GM13977 (cell line): ENCODE measurements around the gene RNH1.

Experiments used
- DNase-seq: peaks from one replicate; pipeline ENCODE4 v3.0.0; 2012; ENCODE audit warnings: low spot score
- in situ Hi-C: fragments of 300-500 bp; cut with MboI; formaldehyde crosslinking; loops from one replicate; pipeline ENCODE4 v1.12.0; 2022; ENCODE audit warnings: low sequenced_read_pairs, low pct_unique_long_range_greater_than_20kb, mixed read lengths, inconsistent platforms; ENCODE audit not compliant: unreplicated experiment
- TF ChIP-seq, protein P1 (sequence below): IDR thresholded peaks from 2 replicates; pipeline ENCODE4 v1.5.1; 2012; ENCODE audit warnings: mild to moderate bottlenecking, control low read depth; ENCODE audit not compliant: insufficient read depth; ENCODE audit errors: extremely low read depth, missing control alignments

RNH1 gene

DNA sequence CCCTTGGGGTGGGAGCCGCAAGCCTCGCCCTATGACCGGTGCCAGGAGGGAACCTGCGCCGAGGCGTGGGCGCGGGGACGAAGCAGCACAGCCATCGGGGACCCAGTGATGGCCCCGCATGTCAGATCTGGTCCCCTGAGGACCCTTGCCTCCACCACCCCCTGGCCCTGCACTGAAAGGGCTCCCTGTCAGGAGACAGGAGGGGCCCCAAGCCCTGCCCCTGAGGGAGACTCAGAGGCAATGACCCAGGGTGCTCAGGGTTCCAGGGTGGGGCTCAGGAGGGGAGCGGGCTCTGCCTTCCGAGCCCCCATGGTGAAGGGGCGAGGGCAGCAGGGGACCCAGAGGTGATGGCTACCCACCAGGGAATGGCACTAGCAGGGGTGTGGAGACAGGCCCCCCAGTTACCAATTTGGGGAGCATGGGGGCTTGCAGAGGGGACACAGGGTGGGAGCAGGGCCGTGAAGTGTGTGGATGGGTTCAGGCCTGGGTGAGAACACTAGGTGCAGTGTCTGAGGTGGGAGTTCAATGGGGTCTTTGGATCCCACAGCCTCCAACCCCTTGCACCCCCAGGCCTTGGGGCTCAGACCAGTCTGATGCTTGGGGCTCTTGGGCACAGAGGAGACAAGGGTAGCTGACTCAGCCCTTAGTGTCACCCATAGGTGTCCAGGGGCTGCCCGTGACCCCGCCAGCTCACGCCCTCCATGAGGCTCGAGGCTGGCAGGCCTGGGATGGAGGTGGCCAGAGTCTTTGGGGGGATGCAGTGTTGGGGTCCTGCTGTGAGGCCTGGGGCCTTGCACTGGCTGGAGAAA lies 30.8 kb upstream of the RNH1 start:
- no peak for DNase-seq
- TF ChIP-seq, protein P1, sequence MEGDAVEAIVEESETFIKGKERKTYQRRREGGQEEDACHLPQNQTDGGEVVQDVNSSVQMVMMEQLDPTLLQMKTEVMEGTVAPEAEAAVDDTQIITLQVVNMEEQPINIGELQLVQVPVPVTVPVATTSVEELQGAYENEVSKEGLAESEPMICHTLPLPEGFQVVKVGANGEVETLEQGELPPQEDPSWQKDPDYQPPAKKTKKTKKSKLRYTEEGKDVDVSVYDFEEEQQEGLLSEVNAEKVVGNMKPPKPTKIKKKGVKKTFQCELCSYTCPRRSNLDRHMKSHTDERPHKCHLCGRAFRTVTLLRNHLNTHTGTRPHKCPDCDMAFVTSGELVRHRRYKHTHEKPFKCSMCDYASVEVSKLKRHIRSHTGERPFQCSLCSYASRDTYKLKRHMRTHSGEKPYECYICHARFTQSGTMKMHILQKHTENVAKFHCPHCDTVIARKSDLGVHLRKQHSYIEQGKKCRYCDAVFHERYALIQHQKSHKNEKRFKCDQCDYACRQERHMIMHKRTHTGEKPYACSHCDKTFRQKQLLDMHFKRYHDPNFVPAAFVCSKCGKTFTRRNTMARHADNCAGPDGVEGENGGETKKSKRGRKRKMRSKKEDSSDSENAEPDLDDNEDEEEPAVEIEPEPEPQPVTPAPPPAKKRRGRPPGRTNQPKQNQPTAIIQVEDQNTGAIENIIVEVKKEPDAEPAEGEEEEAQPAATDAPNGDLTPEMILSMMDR = no peak
- in situ Hi-C loops = no loop called here

DNA sequence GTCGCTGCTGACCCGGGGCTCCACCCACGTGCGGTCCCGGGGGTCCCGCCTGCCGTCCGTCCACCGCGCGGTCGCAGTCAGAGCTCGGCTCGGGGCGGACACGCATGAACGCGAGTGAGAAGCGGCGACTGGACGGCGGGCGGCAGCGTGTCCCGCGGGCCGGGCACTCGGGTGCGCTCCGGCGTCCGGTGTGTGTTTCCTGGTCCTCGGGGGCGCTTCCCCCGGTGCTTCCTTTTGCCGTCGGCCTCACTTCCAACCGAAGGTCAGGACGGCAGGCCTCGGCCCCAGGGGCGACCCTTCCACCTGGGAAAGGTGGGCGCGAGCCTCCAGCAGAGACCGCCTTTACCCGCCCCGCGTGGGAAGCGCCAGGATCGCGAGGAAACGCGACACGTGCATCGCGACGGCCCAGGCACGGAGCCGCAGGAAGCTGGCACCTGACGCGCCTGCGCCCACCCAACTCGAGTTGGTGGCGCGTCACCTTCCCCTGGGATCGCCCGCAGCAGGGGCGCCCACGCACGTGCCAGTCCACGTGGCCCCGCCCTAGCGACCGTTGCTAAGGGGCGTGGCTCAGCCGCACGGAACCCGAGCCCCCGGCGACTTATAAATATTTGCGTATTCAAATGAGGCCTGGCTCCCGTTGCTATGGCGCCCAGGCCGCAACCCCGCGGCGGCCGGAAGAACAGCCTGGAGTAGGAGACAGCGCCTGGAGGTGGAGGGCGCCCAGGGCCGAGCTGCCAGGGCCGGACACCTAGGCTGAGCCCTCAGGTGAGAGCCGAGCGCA lies 30.0 kb upstream of the RNH1 start, which contains the start of gene LRRC56:
LRRC56 (plus strand) TSS at position 687 of the 781 bp plus-strand sequence. CDS start 3,158 bp downstream, outside the sequence.
- DNase-seq = peak; percentile 99
- in situ Hi-C loops = no loop called here
- TF ChIP-seq, protein P1 = no peak

DNA sequence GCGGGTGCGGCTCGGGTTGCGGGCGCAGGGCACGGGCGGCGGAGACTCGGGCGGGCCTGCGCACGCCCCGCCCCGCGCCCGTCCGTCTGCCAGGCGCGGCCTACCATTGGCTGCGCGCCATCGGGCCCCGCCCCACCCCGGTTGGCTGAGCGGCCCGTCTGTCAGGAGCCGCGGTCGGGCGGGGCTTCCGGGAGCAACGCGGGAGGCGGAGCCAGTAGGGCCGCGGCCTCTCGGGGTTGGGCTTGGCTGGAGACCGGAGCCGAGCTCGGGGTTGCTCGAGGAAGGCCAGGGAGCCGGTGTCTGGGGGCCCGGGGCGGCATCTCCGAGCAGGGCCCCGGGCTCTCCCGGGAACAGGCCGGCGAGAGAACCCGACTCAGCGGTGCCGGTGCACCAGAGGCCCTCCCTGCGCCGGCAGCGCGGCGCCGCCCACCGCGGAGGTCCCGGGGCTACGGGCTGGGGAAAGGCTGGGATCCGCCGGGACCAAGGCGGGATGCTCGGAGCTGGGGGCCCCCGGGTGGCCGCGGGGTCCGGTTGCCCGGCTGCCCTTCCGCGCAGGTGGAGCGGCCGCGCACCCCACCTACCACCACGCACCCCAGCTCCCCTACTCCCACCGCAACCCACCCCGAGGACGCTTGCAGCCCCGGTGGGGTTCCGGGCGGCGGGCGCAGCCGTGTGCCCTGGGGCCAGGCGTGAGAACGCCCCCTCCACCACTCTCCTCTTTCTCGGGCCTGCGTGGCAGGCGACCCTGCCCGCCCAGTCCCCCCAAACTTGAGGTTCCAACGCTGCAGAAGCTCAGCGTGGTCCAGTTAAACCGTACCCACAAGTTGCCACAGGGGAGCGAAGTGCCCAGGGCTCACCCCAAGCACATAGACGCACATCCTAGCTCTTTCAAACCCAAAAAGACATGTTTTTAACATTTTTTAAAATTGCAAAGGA lies 28.7 kb upstream of the RNH1 start, which contains the start of gene HRAS:
HRAS (minus strand) TSS at position 58 of the 936 bp plus-strand sequence.
- peak; percentile 100 for DNase-seq
- in situ Hi-C loops = no loop called here
- TF ChIP-seq, protein P1 = no peak

DNA sequence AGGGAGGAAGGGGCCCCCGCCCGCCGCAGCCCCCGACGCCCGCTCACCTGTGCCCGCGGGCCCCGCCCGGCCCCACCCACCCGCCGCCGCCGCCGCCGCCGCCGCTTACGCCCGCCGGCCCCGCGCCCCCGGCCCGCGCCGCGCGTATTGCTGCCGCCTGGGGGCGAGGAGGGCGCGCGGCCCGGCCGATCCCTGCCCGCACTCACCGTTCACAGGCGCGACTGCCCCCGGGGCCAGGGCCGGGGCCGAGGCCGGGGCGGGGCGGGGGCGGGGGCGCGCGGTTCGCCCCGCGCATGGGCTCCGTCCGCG lies 28.1 kb upstream of the RNH1 start:
- no peak for DNase-seq
- TF ChIP-seq, protein P1 = peak; percentile 57

DNA sequence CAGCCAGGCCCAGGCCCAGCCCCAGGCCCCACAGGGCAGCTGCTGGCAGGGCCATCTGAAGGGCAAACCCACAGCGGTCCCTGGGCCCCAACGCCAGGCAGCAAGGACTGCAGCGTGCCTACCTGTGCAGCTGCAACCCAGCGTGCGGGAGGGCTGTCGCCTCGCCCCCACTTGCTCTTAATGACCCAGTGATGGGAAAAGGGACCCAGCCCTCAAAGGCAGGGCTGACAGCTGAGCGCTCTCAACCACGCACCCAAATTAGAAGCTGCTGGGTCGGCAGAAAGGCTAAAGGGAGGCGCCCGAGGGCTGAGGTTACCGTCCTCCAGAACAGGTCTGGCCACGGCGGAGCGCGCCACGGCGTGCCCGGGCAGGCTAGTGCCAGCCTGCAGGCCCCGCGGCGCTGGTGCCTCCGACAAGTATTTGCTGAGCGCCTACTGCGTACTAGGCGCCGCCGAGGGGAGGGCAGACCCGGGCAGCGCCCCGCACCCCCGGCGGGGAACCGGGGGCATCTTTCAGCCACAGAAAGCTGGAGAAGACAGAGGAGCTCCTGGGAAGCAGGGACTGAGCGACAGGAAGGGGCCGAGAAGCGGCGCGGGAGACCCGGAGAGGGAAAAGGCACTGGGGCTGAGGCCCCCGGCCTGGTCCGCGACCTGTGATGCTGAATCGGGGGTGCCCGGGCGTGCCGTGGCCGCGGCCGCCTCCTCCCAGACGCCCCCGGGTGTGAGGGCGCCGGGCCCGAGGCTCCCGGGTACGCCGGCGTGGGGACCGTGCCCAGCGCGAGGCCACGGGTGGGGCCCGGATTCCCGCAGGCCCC lies 27.6 kb upstream of the RNH1 start:
- peak; percentile 63 for DNase-seq
- TF ChIP-seq, protein P1 = no peak
- in situ Hi-C loops = no loop called here

More for the DNA sequence above, 28.1 kb upstream of the RNH1 start:
- in situ Hi-C loops = no loop called here
